Measurements from ENCODE around the gene FGFR2.
"Not testable (repeated sequence)": the region's sequence is repeated elsewhere in the genome, so short reads cannot be mapped to it uniquely, and the experiment has no call there.

Gene FGFR2

GRCh38 chr10:121566755-121567154 lies 31.5 kb downstream of the FGFR2 start:
- no peak overlapping the region for H3K4me3 ChIP-seq
- H3K27ac ChIP-seq = no peak overlapping the region

GRCh38 chr10:121559326-121560026 lies 38.8 kb downstream of the FGFR2 start:
- Histone ChIP-seq H3K27ac (no peak overlapping the region), H3K4me3 (no peak overlapping the region)

DNA sequence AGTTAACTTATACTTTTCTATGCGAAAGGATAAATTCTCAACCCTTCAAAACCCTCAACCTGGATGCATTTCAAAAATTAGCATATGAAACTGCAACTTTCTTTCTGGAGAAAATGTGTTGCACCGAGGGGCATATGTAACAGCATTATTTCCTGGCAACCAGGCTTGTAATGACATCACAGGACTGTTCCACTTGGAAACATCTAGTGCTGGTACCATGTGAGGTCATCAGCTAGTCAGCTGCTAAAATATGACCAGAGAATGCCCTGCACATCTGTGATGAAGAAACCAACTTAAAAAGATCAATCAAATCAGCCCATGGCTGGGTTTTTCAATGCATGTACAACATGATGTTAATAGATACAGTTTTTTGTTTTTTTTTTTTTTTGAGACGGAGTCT lies 40.0 kb downstream of the FGFR2 start:
- Histone ChIP-seq H3K27ac (no peak overlapping the region), H3K4me3 (no peak overlapping the region)

GRCh38 chr10:121556918-121557573 lies 41.2 kb downstream of the FGFR2 start:
- H3K27ac ChIP-seq = no peak overlapping the region
- no peak overlapping the region for H3K4me3 ChIP-seq

DNA sequence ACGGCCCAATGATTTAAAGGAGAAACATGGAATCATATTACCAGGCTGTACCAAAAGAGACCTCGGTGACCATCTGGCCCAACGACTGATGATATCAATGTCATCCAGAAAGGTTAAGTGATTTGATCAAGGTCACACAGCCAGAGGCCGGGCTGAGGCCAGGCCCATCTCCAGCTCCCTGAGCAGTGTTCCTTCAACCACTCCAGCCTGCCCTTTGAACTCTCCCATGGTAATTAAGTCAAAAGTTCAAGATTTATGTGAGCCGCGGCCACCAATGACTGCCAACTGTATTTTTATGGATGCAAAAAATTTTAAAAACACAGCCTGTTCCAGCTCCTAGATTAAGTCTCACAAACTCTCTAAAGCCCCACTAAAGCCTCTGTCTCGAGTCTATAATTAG lies 41.8 kb downstream of the FGFR2 start:
- Histone ChIP-seq H3K4me3 (no peak overlapping the region), H3K27ac (no peak overlapping the region)

DNA sequence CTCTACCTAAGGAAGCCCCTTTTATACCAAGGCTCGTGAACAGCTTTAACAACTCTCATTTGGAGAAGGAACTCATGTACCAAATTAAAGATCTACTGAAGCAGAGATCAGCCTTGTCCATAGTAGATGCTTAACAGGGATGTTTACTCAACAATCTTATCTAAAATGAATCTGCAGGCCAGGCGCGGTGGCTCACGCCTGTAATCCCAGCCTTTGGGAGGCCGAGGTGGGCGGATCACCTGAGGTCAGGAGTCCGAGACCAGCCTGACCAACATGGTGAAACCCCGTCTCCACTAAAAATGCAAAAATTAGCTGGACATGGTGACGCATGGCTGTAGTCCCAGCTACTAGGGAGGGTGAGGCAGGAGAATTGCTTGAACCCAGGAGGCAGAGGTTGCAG lies 43.3 kb downstream of the FGFR2 start:
- H3K4me3 ChIP-seq, H3K27ac ChIP-seq: not testable (repeated sequence)

- Histone ChIP-seq H3K4me3 (no peak overlapping the region), H3K27ac (no peak overlapping the region)
These were observed 44.6 kb downstream of the FGFR2 start for GRCh38 chr10:121553511-121554264.

DNA sequence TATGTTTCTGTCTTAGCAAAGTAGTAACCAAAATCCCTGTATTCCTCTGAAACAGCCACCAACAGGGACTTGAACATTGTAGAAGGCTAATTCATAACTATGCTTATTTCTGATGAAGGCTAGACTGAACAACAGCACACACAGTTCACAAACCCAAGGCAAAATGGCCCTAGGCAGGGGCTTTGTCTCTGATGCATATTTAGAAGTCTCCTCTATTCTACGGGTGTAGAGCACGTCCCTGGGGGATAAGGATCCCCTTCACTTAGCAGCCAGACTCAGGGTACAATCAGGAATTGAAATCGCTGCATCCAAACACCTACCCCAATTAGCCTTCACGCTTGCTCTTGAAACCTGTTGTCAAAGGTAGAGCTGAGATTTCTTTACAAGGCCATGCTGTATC lies 45.5 kb downstream of the FGFR2 start:
- no peak overlapping the region for H3K27ac ChIP-seq
- H3K4me3 ChIP-seq = no peak overlapping the region

GRCh38 chr10:121551210-121551885 lies 46.9 kb downstream of the FGFR2 start:
- Histone ChIP-seq H3K27ac (no peak overlapping the region), H3K4me3 (no peak overlapping the region)

GRCh38 chr10:121544301-121544869 lies 53.9 kb downstream of the FGFR2 start:
- H3K4me3 ChIP-seq = no peak overlapping the region
- H3K27ac ChIP-seq = no peak overlapping the region

GRCh38 chr10:121543545-121543944 lies 54.7 kb downstream of the FGFR2 start:
- Histone ChIP-seq H3K4me3 (no peak overlapping the region), H3K27ac (no peak overlapping the region)

- H3K4me3 ChIP-seq = no peak overlapping the region
- no peak overlapping the region for H3K27ac ChIP-seq
These were observed 56.7 kb downstream of the FGFR2 start for GRCh38 chr10:121541450-121542120.

GRCh38 chr10:121540732-121541395 lies 57.4 kb downstream of the FGFR2 start:
- no peak overlapping the region for H3K4me3 ChIP-seq
- H3K27ac ChIP-seq = no peak overlapping the region

GRCh38 chr10:121539786-121540185 lies 58.5 kb downstream of the FGFR2 start:
- H3K4me3 ChIP-seq = no peak overlapping the region
- H3K27ac ChIP-seq = no peak overlapping the region

DNA sequence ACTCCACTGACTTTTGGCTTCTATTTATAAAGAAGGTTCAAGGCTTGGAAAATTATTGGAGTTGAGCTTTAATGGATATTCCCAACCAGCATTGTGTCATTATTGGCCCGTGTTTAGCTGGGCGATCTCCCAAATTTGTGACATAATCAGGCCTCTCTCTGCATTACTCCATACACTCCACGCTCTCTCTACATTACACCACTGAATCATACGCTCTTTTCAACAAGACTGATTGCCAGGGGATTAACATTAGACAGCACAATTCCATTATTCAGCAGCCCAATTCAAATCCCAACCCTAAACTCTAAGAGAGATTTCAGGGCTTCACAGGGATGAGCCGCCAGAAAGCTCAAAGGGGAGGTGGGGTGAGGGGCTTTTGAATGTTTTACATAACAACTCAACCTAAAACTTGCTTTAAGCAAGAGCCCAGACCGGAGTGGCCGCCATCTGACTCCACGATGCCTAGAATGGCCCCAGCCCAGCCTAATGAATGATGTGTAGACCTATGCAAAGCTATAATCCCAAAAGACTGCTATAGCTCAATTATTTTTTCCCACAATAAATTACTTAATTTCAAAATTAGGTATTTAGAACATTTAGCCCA lies 61.8 kb downstream of the FGFR2 start:
- no peak overlapping the region for H3K27ac ChIP-seq
- no peak overlapping the region for H3K4me3 ChIP-seq

- H3K27ac ChIP-seq = no peak overlapping the region
- no peak overlapping the region for H3K4me3 ChIP-seq
These were observed 62.9 kb downstream of the FGFR2 start for GRCh38 chr10:121535381-121535780.

DNA sequence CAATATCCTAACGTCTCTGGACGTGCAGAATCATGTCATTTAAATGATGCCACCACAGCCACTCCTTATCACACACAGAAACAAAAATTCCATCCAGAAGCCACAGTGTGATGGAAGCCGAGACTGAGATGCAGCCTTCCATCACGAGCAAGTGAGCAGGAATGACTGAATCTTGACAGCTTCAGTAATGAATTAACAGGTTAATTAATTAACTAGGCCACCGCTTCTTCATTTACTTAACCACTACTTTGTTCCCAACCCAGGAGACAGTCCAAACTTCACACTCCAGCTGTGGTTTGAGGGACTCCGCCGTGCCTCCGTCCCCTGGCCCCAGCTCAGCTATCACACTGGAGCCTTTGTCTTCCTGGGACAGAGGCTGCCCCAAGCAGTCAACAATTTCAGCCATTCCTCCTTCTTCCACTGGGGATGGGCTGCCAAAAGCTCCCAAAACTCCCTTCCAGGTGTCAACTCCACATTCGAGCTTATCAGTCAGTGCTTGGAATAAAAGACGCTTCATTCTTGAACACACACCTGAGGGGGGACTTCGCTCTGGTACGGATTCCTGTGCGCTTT lies 65.9 kb downstream of the FGFR2 start:
- no peak overlapping the region for H3K27ac ChIP-seq
- H3K4me3 ChIP-seq = no peak overlapping the region

DNA sequence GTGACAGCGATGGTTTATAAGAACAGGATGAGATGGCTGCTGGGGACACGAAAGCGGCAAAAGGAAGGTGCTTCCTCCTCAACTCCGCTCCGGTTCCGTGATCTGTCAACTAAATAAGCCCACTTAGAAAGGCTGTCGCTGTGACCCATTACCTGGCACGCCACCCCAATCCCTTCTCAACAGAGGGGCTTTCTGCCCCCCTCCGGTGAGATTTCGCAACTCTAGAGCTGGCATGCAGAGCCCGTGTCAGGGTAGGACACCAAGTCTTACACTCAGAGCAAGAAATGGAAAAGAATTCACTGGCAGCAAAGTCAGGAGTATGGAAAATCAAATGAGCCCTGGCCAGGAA lies 66.4 kb downstream of the FGFR2 start:
- Histone ChIP-seq H3K27ac (no peak overlapping the region), H3K4me3 (no peak overlapping the region)
